ENCODE data around the gene SPOCK1.

SPOCK1 gene

GRCh38 chr5:137273511-137273910 is 225.6 kb downstream of the SPOCK1 start:
- no peaks in the 10 kb centered on the region for H3K9me3 ChIP-seq (ENCODE audit: control insufficient read depth, low read length)
- H3K36me3 ChIP-seq (ENCODE audit: control insufficient read depth, insufficient read depth, low read length): no peaks in the 10 kb centered on the region
- H3K9ac ChIP-seq (ENCODE audit: low read length): no peak overlapping the region
- no peaks in the 10 kb centered on the region for H3K4me1 ChIP-seq (ENCODE audit: control insufficient read depth, insufficient read depth, low read length)
- no peaks in the 10 kb centered on the region for H3K27me3 ChIP-seq (ENCODE audit: control insufficient read depth, insufficient read depth, low read length)
- H3K4me3 ChIP-seq (ENCODE audit: low read length): no peak overlapping the region

GRCh38 chr5:137272831-137273230 is 226.3 kb downstream of the SPOCK1 start:
- Histone ChIP-seq H3K27me3 (ENCODE audit: control insufficient read depth, insufficient read depth, low read length) (no peaks in the 10 kb centered on the region), H3K9ac (ENCODE audit: low read length) (no peak overlapping the region), H3K36me3 (ENCODE audit: control insufficient read depth, insufficient read depth, low read length) (no peaks in the 10 kb centered on the region), H3K4me1 (ENCODE audit: control insufficient read depth, insufficient read depth, low read length) (no peaks in the 10 kb centered on the region), H3K9me3 (ENCODE audit: control insufficient read depth, low read length) (no peaks in the 10 kb centered on the region), H3K4me3 (ENCODE audit: low read length) (no peak overlapping the region)

GRCh38 chr5:137269946-137270345 is 229.2 kb downstream of the SPOCK1 start:
- H3K9me3 ChIP-seq (ENCODE audit: control insufficient read depth, low read length): no peaks in the 10 kb centered on the region
- H3K4me1 ChIP-seq (ENCODE audit: control insufficient read depth, insufficient read depth, low read length): no peaks in the 10 kb centered on the region
- no peaks in the 10 kb centered on the region for H3K27me3 ChIP-seq (ENCODE audit: control insufficient read depth, insufficient read depth, low read length)
- H3K36me3 ChIP-seq (ENCODE audit: control insufficient read depth, insufficient read depth, low read length): no peaks in the 10 kb centered on the region
- no peak overlapping the region for H3K4me3 ChIP-seq (ENCODE audit: low read length)
- H3K9ac ChIP-seq (ENCODE audit: low read length): no peak overlapping the region

- Histone ChIP-seq H3K9ac (ENCODE audit: low read length) (no peak overlapping the region), H3K4me3 (ENCODE audit: low read length) (no peak overlapping the region), H3K36me3 (ENCODE audit: control insufficient read depth, insufficient read depth, low read length) (no peaks in the 10 kb centered on the region), H3K9me3 (ENCODE audit: control insufficient read depth, low read length) (no peaks in the 10 kb centered on the region), H3K4me1 (ENCODE audit: control insufficient read depth, insufficient read depth, low read length) (no peaks in the 10 kb centered on the region), H3K27me3 (ENCODE audit: control insufficient read depth, insufficient read depth, low read length) (no peaks in the 10 kb centered on the region)
These were observed 229.9 kb downstream of the SPOCK1 start for GRCh38 chr5:137269274-137269673.

DNA sequence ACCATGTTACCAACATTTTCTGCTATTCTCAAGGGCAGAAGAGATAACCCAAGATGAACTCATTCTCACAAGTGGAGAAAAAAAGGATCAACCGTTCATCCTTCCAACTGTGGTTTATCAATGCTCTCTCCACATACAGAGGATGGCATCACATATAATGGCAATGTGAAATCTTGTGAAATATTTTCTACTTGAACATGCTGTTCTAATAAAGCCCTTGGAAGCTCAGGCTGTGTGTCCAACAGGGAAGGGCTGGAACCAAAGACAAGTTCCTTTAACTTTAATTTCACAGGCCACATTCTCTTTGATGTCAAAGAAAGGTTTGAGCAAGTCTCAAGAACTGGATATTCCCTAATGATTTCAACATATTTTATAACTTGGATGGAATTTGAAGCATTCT is 230.5 kb downstream of the SPOCK1 start:
- H3K36me3 ChIP-seq (ENCODE audit: control insufficient read depth, insufficient read depth, low read length): no peaks in the 10 kb centered on the region
- no peaks in the 10 kb centered on the region for H3K9me3 ChIP-seq (ENCODE audit: control insufficient read depth, low read length)
- H3K27me3 ChIP-seq (ENCODE audit: control insufficient read depth, insufficient read depth, low read length): no peaks in the 10 kb centered on the region
- H3K9ac ChIP-seq (ENCODE audit: low read length): no peak overlapping the region
- H3K4me3 ChIP-seq (ENCODE audit: low read length): no peak overlapping the region
- no peaks in the 10 kb centered on the region for H3K4me1 ChIP-seq (ENCODE audit: control insufficient read depth, insufficient read depth, low read length)

- H3K9ac ChIP-seq (ENCODE audit: low read length): no peak overlapping the region
- H3K36me3 ChIP-seq (ENCODE audit: control insufficient read depth, insufficient read depth, low read length): no peaks in the 10 kb centered on the region
- H3K4me1 ChIP-seq (ENCODE audit: control insufficient read depth, insufficient read depth, low read length): no peaks in the 10 kb centered on the region
- no peaks in the 10 kb centered on the region for H3K9me3 ChIP-seq (ENCODE audit: control insufficient read depth, low read length)
- H3K27me3 ChIP-seq (ENCODE audit: control insufficient read depth, insufficient read depth, low read length): no peaks in the 10 kb centered on the region
- no peak overlapping the region for H3K4me3 ChIP-seq (ENCODE audit: low read length)
These were observed 232.9 kb downstream of the SPOCK1 start for GRCh38 chr5:137266186-137266585.

DNA sequence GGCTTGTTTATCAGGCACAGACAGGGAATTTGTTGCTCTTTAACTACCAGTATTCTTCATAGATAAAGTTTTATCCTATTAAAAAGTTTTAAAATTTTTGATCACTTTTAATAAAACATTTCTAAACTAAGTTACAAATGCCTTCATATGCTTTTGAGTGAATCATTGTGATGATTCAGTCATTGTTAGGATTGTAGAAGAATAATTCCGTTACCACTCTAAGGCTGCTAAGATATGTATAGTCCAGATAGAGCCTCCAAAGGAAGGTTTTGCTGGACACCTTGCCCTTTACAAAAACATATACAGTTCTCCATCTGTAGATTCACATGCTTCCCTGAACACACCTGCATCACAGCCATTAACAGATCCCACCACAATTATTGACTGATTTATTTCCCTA is 233.7 kb downstream of the SPOCK1 start:
- no peaks in the 10 kb centered on the region for H3K9me3 ChIP-seq (ENCODE audit: control insufficient read depth, low read length)
- no peaks in the 10 kb centered on the region for H3K4me1 ChIP-seq (ENCODE audit: control insufficient read depth, insufficient read depth, low read length)
- H3K27me3 ChIP-seq (ENCODE audit: control insufficient read depth, insufficient read depth, low read length): no peaks in the 10 kb centered on the region
- H3K36me3 ChIP-seq (ENCODE audit: control insufficient read depth, insufficient read depth, low read length): no peaks in the 10 kb centered on the region
- H3K4me3 ChIP-seq (ENCODE audit: low read length): no peak overlapping the region
- no peak overlapping the region for H3K9ac ChIP-seq (ENCODE audit: low read length)

GRCh38 chr5:137264573-137264972 is 234.6 kb downstream of the SPOCK1 start:
- H3K27me3 ChIP-seq (ENCODE audit: control insufficient read depth, insufficient read depth, low read length): no peaks in the 10 kb centered on the region
- H3K4me3 ChIP-seq (ENCODE audit: low read length): no peak overlapping the region
- H3K36me3 ChIP-seq (ENCODE audit: control insufficient read depth, insufficient read depth, low read length): no peaks in the 10 kb centered on the region
- no peaks in the 10 kb centered on the region for H3K4me1 ChIP-seq (ENCODE audit: control insufficient read depth, insufficient read depth, low read length)
- no peaks in the 10 kb centered on the region for H3K9me3 ChIP-seq (ENCODE audit: control insufficient read depth, low read length)
- H3K9ac ChIP-seq (ENCODE audit: low read length): no peak overlapping the region

DNA sequence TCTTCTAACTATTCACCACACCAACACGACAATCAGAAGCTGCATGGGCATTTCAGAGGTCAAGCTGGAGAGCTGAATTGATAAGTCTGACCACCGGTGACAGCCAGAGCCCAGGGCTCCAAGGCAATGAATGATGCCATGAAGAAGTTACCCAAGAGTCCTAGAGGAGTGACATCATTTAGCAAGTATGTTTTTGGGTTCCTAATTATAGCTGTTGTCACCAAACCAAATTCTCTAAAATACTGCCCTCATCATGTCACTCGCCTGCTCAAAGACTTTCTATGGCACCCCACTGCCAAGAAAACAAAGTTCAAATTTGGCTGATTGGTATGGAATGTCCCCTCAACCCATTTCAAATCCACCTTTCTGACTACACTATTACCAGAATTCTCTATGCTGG is 235.1 kb downstream of the SPOCK1 start:
- Histone ChIP-seq H3K36me3 (ENCODE audit: control insufficient read depth, insufficient read depth, low read length) (no peaks in the 10 kb centered on the region), H3K27me3 (ENCODE audit: control insufficient read depth, insufficient read depth, low read length) (no peaks in the 10 kb centered on the region), H3K4me1 (ENCODE audit: control insufficient read depth, insufficient read depth, low read length) (no peaks in the 10 kb centered on the region), H3K4me3 (ENCODE audit: low read length) (no peak overlapping the region), H3K9ac (ENCODE audit: low read length) (no peak overlapping the region), H3K9me3 (ENCODE audit: control insufficient read depth, low read length) (no peaks in the 10 kb centered on the region)

DNA sequence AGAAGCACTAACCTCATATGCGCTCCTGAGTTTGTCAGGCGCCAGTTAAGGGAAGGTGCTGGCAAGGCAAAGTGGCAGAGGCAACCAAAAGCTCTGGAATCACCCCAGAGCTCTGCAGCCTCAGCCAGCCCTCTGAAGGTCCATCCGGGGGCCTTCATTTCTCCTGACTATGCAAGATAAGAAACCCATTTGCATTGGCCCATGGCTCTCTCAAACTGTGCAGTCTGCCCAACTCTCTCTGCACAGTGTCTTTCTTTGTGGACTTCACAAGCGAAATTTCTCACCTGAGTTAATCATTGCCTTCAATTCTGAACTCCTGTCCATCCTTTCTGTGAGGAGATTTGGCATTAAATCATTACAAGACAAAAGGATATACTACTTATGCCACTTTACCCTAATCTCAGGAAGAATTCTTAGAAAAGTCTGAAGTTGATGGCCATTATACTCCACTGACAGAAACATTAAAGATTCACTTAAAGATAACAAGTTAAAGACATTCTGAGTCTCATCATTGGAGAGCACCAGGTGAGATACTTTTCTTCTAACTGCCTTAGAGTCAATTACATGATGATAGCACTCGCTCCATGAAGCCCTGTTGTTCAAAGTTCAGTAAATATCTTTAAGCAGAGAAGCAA is 235.6 kb downstream of the SPOCK1 start:
- no peaks in the 10 kb centered on the region for H3K4me1 ChIP-seq (ENCODE audit: control insufficient read depth, insufficient read depth, low read length)
- no peak overlapping the region for H3K9ac ChIP-seq (ENCODE audit: low read length)

DNA sequence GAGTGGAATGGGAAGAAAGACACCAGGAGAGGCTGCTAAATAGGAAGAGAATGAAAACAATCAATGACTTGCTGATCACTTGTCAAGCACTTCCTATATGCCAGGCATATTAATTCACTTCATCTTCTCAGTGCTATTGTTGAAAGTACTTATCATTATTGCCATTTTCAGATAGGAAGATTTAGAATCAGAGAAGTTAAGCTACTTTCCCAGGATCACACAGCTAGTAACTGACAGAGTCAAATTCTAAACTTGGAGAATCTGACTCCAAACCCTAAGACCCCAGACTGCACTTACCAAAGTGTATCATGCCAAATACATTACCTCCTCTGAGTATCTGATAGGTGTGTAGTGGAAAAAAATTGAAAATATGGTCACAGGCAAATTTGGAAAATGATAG is 236.3 kb downstream of the SPOCK1 start:
- Histone ChIP-seq H3K9me3 (ENCODE audit: control insufficient read depth, low read length) (no peaks in the 10 kb centered on the region), H3K27me3 (ENCODE audit: control insufficient read depth, insufficient read depth, low read length) (no peaks in the 10 kb centered on the region), H3K36me3 (ENCODE audit: control insufficient read depth, insufficient read depth, low read length) (no peaks in the 10 kb centered on the region), H3K4me1 (ENCODE audit: control insufficient read depth, insufficient read depth, low read length) (no peaks in the 10 kb centered on the region), H3K4me3 (ENCODE audit: low read length) (no peak overlapping the region), H3K9ac (ENCODE audit: low read length) (no peak overlapping the region)

More for the DNA sequence above, 235.6 kb downstream of the SPOCK1 start:
- Histone ChIP-seq H3K36me3 (ENCODE audit: control insufficient read depth, insufficient read depth, low read length) (no peaks in the 10 kb centered on the region), H3K27me3 (ENCODE audit: control insufficient read depth, insufficient read depth, low read length) (no peaks in the 10 kb centered on the region), H3K9me3 (ENCODE audit: control insufficient read depth, low read length) (no peaks in the 10 kb centered on the region), H3K4me3 (ENCODE audit: low read length) (no peak overlapping the region)

GRCh38 chr5:137260820-137261695 is 238.1 kb downstream of the SPOCK1 start:
- no peaks in the 10 kb centered on the region for H3K27me3 ChIP-seq (ENCODE audit: control insufficient read depth, insufficient read depth, low read length)
- no peaks in the 10 kb centered on the region for H3K36me3 ChIP-seq (ENCODE audit: control insufficient read depth, insufficient read depth, low read length)
- H3K4me1 ChIP-seq (ENCODE audit: control insufficient read depth, insufficient read depth, low read length): no peaks in the 10 kb centered on the region
- no peaks in the 10 kb centered on the region for H3K9me3 ChIP-seq (ENCODE audit: control insufficient read depth, low read length)
- no peak overlapping the region for H3K9ac ChIP-seq (ENCODE audit: low read length)
- no peak overlapping the region for H3K4me3 ChIP-seq (ENCODE audit: low read length)

Measured in mucosa of stomach (tissue), 1 donor.